Ascending aorta (tissue), 2 donors: ENCODE measurements around the gene PHLDA1. TPM values are rescaled to one million over a fixed set of nuclear protein-coding genes. Genes with fewer than 3 reads are reported as not detected.
"Not testable (repeated sequence)": the region's sequence is repeated elsewhere in the genome, so short reads cannot be mapped to it uniquely, and the experiment has no call there.

Experiments
- DNase-seq, 2 donors: peaks; one replicate each; pipeline ENCODE4 v3.0.0-alpha.2; 2019; ENCODE audit warnings: low spot score in 2 of 2
- H3K27ac ChIP-seq, 2 donors: fragments of 200-600 bp; sonication (generic); one replicate each; pipeline ENCODE4 v1.5.1; 2016 to 2017; ENCODE audit warnings: mild to moderate bottlenecking in 1 of 2
- H3K27me3 ChIP-seq: fragments of 200-600 bp; sonication (generic); one replicate; pipeline ENCODE4 v1.5.1; 2017
- H3K36me3 ChIP-seq, 2 donors: fragments of 200-600 bp; sonication (generic); one replicate each; pipeline ENCODE4 v1.5.1; 2016
- H3K4me1 ChIP-seq, 2 donors: fragments of 200-600 bp; sonication (generic); one replicate each; pipeline ENCODE4 v1.5.1; 2016 to 2017; ENCODE audit warnings: mild to moderate bottlenecking in 1 of 2
- H3K4me3 ChIP-seq, 2 donors: fragments of 200-600 bp; sonication (generic); one replicate each; pipeline ENCODE4 v1.5.1; 2016 to 2017; ENCODE audit warnings: mild to moderate bottlenecking in 1 of 2
- H3K9me3 ChIP-seq, 2 donors: fragments of 200-600 bp; sonication (generic); one replicate each; pipeline ENCODE4 v1.5.1; 2016
- CTCF ChIP-seq, 3 experiments: fragments of 200-600 bp in 2 of 3; fragments of 450-650 bp in 1 of 3; sonication (generic) in 2 of 3; IDR thresholded peaks; one replicate each; pipeline ENCODE4 v1.5.1; 2016 to 2019; ENCODE audit warnings: antibody characterized with exemption in 3 of 3, mild to moderate bottlenecking in 1 of 3, moderate library complexity in 1 of 3
- intact Hi-C: fragments of 100-400 bp; cut with DNase I; formaldehyde crosslinking; loops from one replicate; pipeline ENCODE4 v1.15.1; 2023
- total RNA-seq: library from RNA; depleted of rRNA; stranded (reverse); fragments of >200 nt; gene quantifications from one replicate; pipeline ENCODE4 v1.1.0, GENCODE V29; 2016

The PHLDA1 gene
- total RNA-seq, 1 donor from 2014 or later = 11.8 TPM

GRCh38 chr12:75996861-75997447, 34.6 kb downstream of the PHLDA1 start:
- Histone ChIP-seq H3K36me3 (no peaks in the 10 kb centered on the region), H3K27ac (no peak overlapping the region), H3K27me3 (no peaks in the 10 kb centered on the region), H3K4me3 (no peak overlapping the region), H3K9me3 (no peaks in the 10 kb centered on the region), H3K4me1 (no peaks in the 10 kb centered on the region)
- intact Hi-C loops = no loop called here
- TF ChIP-seq CTCF (IDR thresholded peaks at IDR 0.05) = no peak
- DNase-seq = no peak

- Histone ChIP-seq H3K27ac (no peak overlapping the region), H3K27me3 (no peaks in the 10 kb centered on the region), H3K4me1 (no peaks in the 10 kb centered on the region), H3K4me3 (no peak overlapping the region), H3K36me3 (no peaks in the 10 kb centered on the region), H3K9me3 (no peaks in the 10 kb centered on the region)
- intact Hi-C loops = no loop called here
- DNase-seq = no peak
- TF ChIP-seq CTCF (IDR thresholded peaks at IDR 0.05) = no peak
Observed at GRCh38 chr12:75995691-75996090, 35.9 kb downstream of the PHLDA1 start.

- H3K27ac ChIP-seq = no peak overlapping the region
- no peak for DNase-seq
- intact Hi-C loops = no loop called here
- H3K27me3 ChIP-seq = no peaks in the 10 kb centered on the region
- no peak overlapping the region for H3K4me3 ChIP-seq
- H3K4me1 ChIP-seq = no peaks in the 10 kb centered on the region
- no peaks in the 10 kb centered on the region for H3K9me3 ChIP-seq
- no peaks in the 10 kb centered on the region for H3K36me3 ChIP-seq
- no peak for TF ChIP-seq CTCF (IDR thresholded peaks at IDR 0.05)
Observed at GRCh38 chr12:75994069-75994740, 37.4 kb downstream of the PHLDA1 start.

GRCh38 chr12:75991753-75992152, 39.8 kb downstream of the PHLDA1 start:
- no peaks in the 10 kb centered on the region for H3K9me3 ChIP-seq
- no peak overlapping the region for H3K4me3 ChIP-seq
- H3K27ac ChIP-seq = no peak overlapping the region
- TF ChIP-seq CTCF (IDR thresholded peaks at IDR 0.05) = no peak
- DNase-seq = no peak
- H3K27me3 ChIP-seq = no peaks in the 10 kb centered on the region
- H3K36me3 ChIP-seq = no peaks in the 10 kb centered on the region
- intact Hi-C loops = no loop called here
- H3K4me1 ChIP-seq = no peaks in the 10 kb centered on the region

GRCh38 chr12:75990189-75990912, 41.2 kb downstream of the PHLDA1 start:
- H3K27ac ChIP-seq = no peak overlapping the region
- no peak for TF ChIP-seq CTCF (IDR thresholded peaks at IDR 0.05)
- no peaks in the 10 kb centered on the region for H3K27me3 ChIP-seq
- H3K4me1 ChIP-seq = no peaks in the 10 kb centered on the region
- H3K36me3 ChIP-seq = no peaks in the 10 kb centered on the region
- intact Hi-C loops = no loop called here
- DNase-seq = no peak
- H3K9me3 ChIP-seq = no peaks in the 10 kb centered on the region
- no peak overlapping the region for H3K4me3 ChIP-seq

GRCh38 chr12:75987709-75988108, 43.9 kb downstream of the PHLDA1 start:
- H3K27ac ChIP-seq, DNase-seq, H3K9me3 ChIP-seq, H3K36me3 ChIP-seq, H3K4me1 ChIP-seq, H3K4me3 ChIP-seq, intact Hi-C loops, H3K27me3 ChIP-seq: not testable (repeated sequence)
